ENCODE data around the gene MAN2A2. TPM values are rescaled to one million over a fixed set of nuclear protein-coding genes. Genes with fewer than 3 reads are reported as not detected.

Gene MAN2A2
- total and polyA plus RNA-seq, 9 of the 15 experiments (the other 6 are each of a cell fraction or from before 2014, with no cell fraction given), result 7.3 to 151 (median 43.4) TPM

DNA sequence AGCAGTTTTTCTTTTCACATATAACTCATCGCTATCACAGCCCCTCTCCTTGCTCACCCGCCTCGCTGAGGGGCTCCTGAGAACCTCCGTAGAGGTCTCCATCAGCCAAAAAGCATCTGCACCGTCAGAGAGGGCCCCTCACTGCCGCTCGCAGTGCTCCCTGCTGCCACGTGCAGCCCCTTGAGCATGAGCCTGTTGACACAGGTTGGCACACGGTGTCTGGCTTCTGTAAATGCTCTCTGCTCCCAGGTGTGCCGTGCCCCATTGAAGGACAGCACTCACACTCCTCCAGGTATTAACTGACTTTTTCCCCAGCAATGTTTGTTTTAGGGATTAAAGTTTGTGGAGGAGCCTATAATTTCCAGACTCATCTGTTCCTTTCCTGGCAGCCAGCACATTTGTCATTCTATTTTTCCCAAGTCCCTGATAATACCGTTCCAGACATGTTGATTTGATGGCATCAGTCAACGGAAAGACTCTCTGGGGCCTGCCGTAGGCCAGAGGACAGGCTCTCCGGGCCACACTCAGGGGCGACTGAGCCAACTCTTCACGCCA, 36.9 kb upstream of the MAN2A2 start:
- H3K4me1 ChIP-seq (replicated peaks in 1 of 2; ENCODE audit: control insufficient read depth in 2 of 2, insufficient read depth in 2 of 2, low read length in 2 of 2), result peaks cover 52 to 60% of the 10 kb centered on the region in 2 experiments
- H3K36me3 ChIP-seq (ENCODE audit: control insufficient read depth, insufficient read depth, low read length), result no peaks in the 10 kb centered on the region
- DNase-seq (ENCODE audit: extremely low read depth in 1 of 4, low spot score in 3 of 4), result no peak
- 65% methylated on average over 15 of the region's 16 CpGs for WGBS (ENCODE audit: insufficient coverage, low coverage, missing lambda C conversion rate)
- H3K27ac ChIP-seq (ENCODE audit: extremely low read depth, low read depth, low read length), result no peak overlapping the region
- H3K9me3 ChIP-seq (replicated peaks; ENCODE audit: control insufficient read depth, insufficient read depth, low read depth, low read length), result no peaks in the 10 kb centered on the region
- H3K9me1 ChIP-seq (ENCODE audit: control insufficient read depth, insufficient read depth, low read length), result no peaks in the 10 kb centered on the region
- no peaks in the 10 kb centered on the region for H4K20me1 ChIP-seq (replicated peaks; ENCODE audit: control insufficient read depth, insufficient read depth, low read length)
- H3K27me3 ChIP-seq (ENCODE audit: control insufficient read depth in 2 of 2, insufficient read depth in 2 of 2, low read length in 2 of 2), result no peaks in the 10 kb centered on the region; a peak in 1 of 5 replicates
- no peak for TF ChIP-seq ZNF174 (CRISPR knock-in tag; IDR thresholded peaks at IDR 0.05)
- TF ChIP-seq ZNF24 (IDR thresholded peaks at IDR 0.05), result no peak
- no peak for TF ChIP-seq TAL1 (IDR thresholded peaks at IDR 0.05)
- TF ChIP-seq NFYB (IDR thresholded peaks at IDR 0.05; ENCODE audit: extremely low read depth, insufficient read length), result no peak
- no peak for TF ChIP-seq ZNF586 (CRISPR knock-in tag; conservative IDR thresholded peaks at IDR 0.05)
- TF ChIP-seq RUNX1 (IDR thresholded peaks at IDR 0.05; ENCODE audit: low read depth), result no peak
- no peak for TF ChIP-seq NFE2 (IDR thresholded peaks at IDR 0.05; ENCODE audit: low read depth)
- TF ChIP-seq, protein P1, sequence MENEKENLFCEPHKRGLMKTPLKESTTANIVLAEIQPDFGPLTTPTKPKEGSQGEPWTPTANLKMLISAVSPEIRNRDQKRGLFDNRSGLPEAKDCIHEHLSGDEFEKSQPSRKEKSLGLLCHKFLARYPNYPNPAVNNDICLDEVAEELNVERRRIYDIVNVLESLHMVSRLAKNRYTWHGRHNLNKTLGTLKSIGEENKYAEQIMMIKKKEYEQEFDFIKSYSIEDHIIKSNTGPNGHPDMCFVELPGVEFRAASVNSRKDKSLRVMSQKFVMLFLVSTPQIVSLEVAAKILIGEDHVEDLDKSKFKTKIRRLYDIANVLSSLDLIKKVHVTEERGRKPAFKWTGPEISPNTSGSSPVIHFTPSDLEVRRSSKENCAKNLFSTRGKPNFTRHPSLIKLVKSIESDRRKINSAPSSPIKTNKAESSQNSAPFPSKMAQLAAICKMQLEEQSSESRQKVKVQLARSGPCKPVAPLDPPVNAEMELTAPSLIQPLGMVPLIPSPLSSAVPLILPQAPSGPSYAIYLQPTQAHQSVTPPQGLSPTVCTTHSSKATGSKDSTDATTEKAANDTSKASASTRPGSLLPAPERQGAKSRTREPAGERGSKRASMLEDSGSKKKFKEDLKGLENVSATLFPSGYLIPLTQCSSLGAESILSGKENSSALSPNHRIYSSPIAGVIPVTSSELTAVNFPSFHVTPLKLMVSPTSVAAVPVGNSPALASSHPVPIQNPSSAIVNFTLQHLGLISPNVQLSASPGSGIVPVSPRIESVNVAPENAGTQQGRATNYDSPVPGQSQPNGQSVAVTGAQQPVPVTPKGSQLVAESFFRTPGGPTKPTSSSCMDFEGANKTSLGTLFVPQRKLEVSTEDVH (IDR thresholded peaks at IDR 0.05; ENCODE audit: low read depth, partially characterized antibody), result no peak
- TF ChIP-seq POLR3A (IDR thresholded peaks at IDR 0.05; ENCODE audit: borderline replicate concordance, extremely low read depth, insufficient read depth, insufficient read length), result no peak
- TF ChIP-seq CTBP1 (IDR thresholded peaks at IDR 0.05; ENCODE audit: borderline replicate concordance), result no peak
- no peak for TF ChIP-seq EP300 (IDR thresholded peaks at IDR 0.05; ENCODE audit: low read length)
- no peak for TF ChIP-seq MAFK (IDR thresholded peaks at IDR 0.05; ENCODE audit: low read length)
- H2AFZ ChIP-seq (ENCODE audit: low read depth, low read length), result peak overlapping the region; percentile 72
- CTCF ChIA-PET (ENCODE audit: low intra/inter-chr PET ratio), result no interaction called here
- FAIRE-seq, result no peak
- in situ Hi-C loops (cut with MboI) (no loop called here), intact Hi-C loops (cut with micrococcal nuclease) (no loop called here)
- H3K9ac ChIP-seq (ENCODE audit: insufficient read depth in 1 of 2, low read depth in 2 of 2, low read length in 2 of 2), result peak overlapping the region; percentile 4 to 76; a peak in 2 of 4 replicates
- no peak overlapping the region for H3K4me2 ChIP-seq (ENCODE audit: insufficient read depth, low read length)
- POLR2A ChIA-PET, result interaction anchor here (1.0 to 1.1 kb wide), 2 partner anchors 11 to 17 kb away, joined by 3 to 4 read pairs; no protein-coding TSS in a partner anchor
- H3K4me3 ChIP-seq, result no peak overlapping the region
- ATAC-seq, result no peak
- H3K79me2 ChIP-seq (ENCODE audit: control insufficient read depth, insufficient read depth, low read length), result peaks cover 15% of the 10 kb centered on the region
- BruUV-seq (replicated peaks), result no TSS peak
